ENCODE measurements around the gene MAPT. TPM values are rescaled to one million over a fixed set of nuclear protein-coding genes. Genes with fewer than 3 reads are reported as not detected.

Gene MAPT
- total RNA-seq, 4 donors from 2014 or later, result 0.44 to 12.2 (median 3.3) TPM

DNA sequence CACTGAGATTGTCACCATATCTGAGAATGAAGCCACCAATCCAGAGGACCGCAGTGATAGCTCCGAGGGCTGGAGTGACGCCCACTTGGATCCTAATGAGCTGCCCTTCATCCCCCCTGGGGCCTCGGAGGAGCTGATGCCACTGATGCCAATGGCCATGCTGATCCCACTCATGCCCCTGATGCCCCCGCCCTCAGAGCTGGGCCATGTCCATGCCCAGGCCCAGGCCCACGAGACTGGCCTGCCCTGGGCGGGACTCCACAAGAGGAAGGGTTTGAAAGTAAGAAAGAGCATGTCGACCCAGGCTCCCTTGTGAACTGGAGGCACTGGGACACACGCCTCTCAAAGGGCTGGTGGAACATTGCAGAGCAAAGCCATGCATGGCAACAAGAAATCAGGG, 47.7 kb upstream of the MAPT start:
- 59 to 85% methylated on average over 4 to 5 of the region's 9 CpGs for WGBS, 2 donors
- no peak for TF ChIP-seq POLR2A (IDR thresholded peaks at IDR 0.05)
- TF ChIP-seq, protein P1, sequence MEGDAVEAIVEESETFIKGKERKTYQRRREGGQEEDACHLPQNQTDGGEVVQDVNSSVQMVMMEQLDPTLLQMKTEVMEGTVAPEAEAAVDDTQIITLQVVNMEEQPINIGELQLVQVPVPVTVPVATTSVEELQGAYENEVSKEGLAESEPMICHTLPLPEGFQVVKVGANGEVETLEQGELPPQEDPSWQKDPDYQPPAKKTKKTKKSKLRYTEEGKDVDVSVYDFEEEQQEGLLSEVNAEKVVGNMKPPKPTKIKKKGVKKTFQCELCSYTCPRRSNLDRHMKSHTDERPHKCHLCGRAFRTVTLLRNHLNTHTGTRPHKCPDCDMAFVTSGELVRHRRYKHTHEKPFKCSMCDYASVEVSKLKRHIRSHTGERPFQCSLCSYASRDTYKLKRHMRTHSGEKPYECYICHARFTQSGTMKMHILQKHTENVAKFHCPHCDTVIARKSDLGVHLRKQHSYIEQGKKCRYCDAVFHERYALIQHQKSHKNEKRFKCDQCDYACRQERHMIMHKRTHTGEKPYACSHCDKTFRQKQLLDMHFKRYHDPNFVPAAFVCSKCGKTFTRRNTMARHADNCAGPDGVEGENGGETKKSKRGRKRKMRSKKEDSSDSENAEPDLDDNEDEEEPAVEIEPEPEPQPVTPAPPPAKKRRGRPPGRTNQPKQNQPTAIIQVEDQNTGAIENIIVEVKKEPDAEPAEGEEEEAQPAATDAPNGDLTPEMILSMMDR (IDR thresholded peaks at IDR 0.05), result no peak
- no peaks in the 10 kb centered on the region for H3K36me3 ChIP-seq
- H3K9me3 ChIP-seq, result no peaks in the 10 kb centered on the region
- intact Hi-C loops (cut with DNase I), result no loop called here
- H3K4me1 ChIP-seq, result no peaks in the 10 kb centered on the region
- H3K27ac ChIP-seq, result no peak overlapping the region
- H3K27me3 ChIP-seq, result peaks cover 0 to 22% (median 0%) of the 10 kb centered on the region in 4 donors
- DNase-seq, result no peak
- no peak overlapping the region for H3K4me3 ChIP-seq

DNA sequence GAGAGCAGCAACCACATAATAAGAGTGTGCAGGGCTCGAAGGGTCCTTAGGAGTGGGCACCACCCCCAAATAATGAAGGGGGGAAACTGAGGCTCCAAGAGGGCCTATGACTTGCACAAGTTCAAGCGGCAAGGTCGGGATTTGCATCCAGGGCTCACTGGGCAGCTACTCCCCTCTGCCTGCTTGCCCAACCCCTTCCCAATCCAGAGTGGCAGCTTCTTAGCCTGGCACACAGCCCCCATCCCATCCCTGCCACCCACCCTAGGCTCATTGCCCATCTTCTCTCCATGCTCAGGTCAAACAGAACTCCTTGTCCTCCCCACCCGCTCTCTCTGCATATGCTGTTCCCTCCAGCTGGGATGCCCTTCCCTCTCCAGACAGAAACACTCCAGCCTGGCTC, 47.3 kb upstream of the MAPT start:
- TF ChIP-seq, protein P1 (IDR thresholded peaks at IDR 0.05), result no peak
- TF ChIP-seq POLR2A (IDR thresholded peaks at IDR 0.05), result no peak
- no peak for DNase-seq
- no peaks in the 10 kb centered on the region for H3K9me3 ChIP-seq
- H3K4me3 ChIP-seq, result no peak overlapping the region
- peaks cover 0 to 27% (median 0%) of the 10 kb centered on the region in 4 donors for H3K27me3 ChIP-seq
- H3K4me1 ChIP-seq, result no peaks in the 10 kb centered on the region
- no peaks in the 10 kb centered on the region for H3K36me3 ChIP-seq
- intact Hi-C loops (cut with DNase I), result no loop called here
- no peak overlapping the region for H3K27ac ChIP-seq
- 86 to 89% methylated on average over 4 of the region's 4 CpGs for WGBS, 2 donors

DNA sequence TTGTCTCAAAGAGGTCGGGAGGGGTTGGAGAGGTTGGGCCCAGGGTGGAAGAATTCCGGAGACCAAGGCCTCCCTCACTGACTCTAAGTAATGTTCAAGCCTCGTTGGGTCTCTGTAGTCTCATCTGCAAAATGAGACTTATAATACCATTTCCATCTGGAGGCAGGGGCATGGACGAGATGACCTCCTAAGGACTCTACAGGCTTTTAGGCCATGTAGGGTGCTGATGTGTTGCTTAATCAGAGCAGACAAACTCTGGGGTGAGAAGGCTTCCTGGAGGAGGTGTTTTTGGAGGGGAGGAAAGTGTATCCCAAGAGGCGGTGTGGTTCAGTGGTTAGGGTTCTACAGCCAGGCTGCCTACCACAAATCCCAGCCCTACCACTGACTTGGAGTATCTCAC, 46.6 kb upstream of the MAPT start:
- no peaks in the 10 kb centered on the region for H3K36me3 ChIP-seq
- H3K4me1 ChIP-seq, result peaks cover 0 to 3% (median 0%) of the 10 kb centered on the region in 3 donors
- WGBS, 2 donors, result 78 to 80% methylated on average over 5 of the region's 5 CpGs
- H3K9me3 ChIP-seq, result no peaks in the 10 kb centered on the region
- H3K27ac ChIP-seq, result no peak overlapping the region
- TF ChIP-seq POLR2A (IDR thresholded peaks at IDR 0.05), result no peak
- TF ChIP-seq, protein P1 (IDR thresholded peaks at IDR 0.05), result no peak
- no peak for DNase-seq
- no peak overlapping the region for H3K4me3 ChIP-seq
- intact Hi-C loops (cut with DNase I), result no loop called here
- peaks cover 0 to 33% (median 0%) of the 10 kb centered on the region in 4 donors for H3K27me3 ChIP-seq

DNA sequence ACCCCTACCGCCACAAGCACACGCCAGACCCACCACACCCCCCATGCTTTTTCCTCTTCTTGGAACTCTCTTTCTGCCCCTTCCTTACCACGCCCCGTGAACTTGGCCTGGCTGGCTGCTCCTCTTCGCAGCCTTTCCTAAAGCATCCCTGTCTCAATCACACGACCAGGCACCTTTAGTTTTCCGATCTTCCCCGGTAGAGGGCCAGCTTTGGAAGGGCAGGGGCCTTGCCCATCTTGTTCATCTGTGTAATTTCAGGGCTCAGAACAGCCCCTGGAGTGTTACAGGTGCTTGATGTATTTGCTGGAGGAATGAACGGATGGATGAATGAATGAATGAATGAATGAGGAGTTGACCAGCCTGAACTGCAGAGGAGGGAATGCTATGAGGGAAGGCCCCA, 45.9 kb upstream of the MAPT start:
- intact Hi-C loops (cut with DNase I), result no loop called here
- H3K4me1 ChIP-seq, result peaks cover 0 to 3% (median 0%) of the 10 kb centered on the region in 3 donors
- TF ChIP-seq POLR2A (IDR thresholded peaks at IDR 0.05), result no peak
- TF ChIP-seq, protein P1 (IDR thresholded peaks at IDR 0.05), result no peak
- no peak overlapping the region for H3K4me3 ChIP-seq
- peaks cover 0 to 39% (median 0%) of the 10 kb centered on the region in 4 donors for H3K27me3 ChIP-seq
- no peak for DNase-seq
- no peak overlapping the region for H3K27ac ChIP-seq
- no peaks in the 10 kb centered on the region for H3K9me3 ChIP-seq
- 86 to 92% methylated on average over 7 to 8 of the region's 9 CpGs for WGBS, 2 donors
- H3K36me3 ChIP-seq, result no peaks in the 10 kb centered on the region

DNA sequence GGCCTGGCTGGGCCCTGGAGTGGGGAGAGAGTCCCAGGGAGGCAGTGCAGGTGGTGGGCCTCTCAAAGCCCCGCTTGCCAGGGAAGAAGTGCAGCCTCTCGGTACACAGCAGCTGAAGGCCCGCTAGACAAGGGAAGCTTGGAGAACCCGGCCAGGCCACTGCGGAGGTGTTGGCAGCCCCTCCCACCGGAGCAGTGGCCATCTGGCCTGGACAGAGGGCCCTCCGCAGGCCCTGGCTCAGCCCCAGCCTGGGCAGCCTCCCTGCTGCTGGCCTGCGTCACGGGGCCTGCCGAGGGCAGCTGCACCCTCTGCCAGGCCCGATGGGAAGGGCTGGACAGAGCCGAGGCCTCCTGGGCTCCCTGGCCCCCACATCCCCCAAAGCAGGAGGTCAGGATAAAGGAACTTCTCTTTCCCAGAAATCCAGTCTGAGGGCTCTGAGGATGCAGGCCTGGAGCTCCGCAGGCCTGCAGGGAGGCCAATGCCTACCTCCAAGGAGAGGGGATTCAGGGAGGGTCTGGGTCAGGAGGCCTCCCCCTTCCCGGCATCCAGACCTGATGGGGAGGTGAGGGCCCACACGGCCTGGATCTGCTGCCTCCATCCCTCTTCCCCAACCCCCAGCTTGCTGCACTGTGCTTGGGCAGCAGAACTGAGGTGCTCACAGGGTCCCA, 45.4 kb upstream of the MAPT start:
- WGBS, 2 donors, result 20 to 29% methylated on average over 1 of the region's 15 CpGs
- TF ChIP-seq, protein P1 (IDR thresholded peaks at IDR 0.05), result no peak
- no peak for TF ChIP-seq POLR2A (IDR thresholded peaks at IDR 0.05)
- no peaks in the 10 kb centered on the region for H3K9me3 ChIP-seq
- intact Hi-C loops (cut with DNase I), result no loop called here
- no peaks in the 10 kb centered on the region for H3K36me3 ChIP-seq
- H3K4me1 ChIP-seq, result peaks cover 0 to 3% (median 0%) of the 10 kb centered on the region in 3 donors
- peaks cover 0 to 45% (median 0%) of the 10 kb centered on the region in 4 donors for H3K27me3 ChIP-seq
- H3K4me3 ChIP-seq, result no peak overlapping the region
- DNase-seq, result no peak
- H3K27ac ChIP-seq, result no peak overlapping the region
